Measurements from ENCODE around the gene PDLIM3. TPM values are rescaled to one million over a fixed set of nuclear protein-coding genes. Genes with fewer than 3 reads are reported as not detected.

PDLIM3 gene
- polyA plus RNA-seq, 1 donor from 2014 or later: 0.13 TPM

DNA sequence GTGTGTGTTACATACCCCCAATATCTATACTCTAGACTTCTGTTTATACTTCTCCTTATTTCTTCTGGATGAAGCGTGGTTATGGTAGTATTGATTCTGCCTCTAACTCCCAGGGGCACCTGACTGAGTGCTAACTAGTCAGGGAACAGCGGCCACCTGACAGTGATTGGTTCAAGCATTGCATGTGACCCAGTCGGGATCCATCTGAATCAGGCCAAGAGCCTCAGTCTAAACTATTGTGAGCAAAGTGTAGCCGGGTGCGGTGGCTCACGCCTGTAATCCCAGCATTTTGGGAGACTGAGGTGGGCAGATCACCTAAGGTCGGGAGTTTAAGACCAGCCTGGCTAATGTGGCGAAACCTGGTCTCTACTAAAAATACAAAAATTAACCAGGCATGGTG is 73.7 kb downstream of the PDLIM3 start:
- H3K27me3 Mint-ChIP-seq: peaks cover 11% of the 10 kb centered on the region
- H3K4me1 Mint-ChIP-seq: no peaks in the 10 kb centered on the region
- peaks cover 3% of the 10 kb centered on the region for H3K36me3 Mint-ChIP-seq
- no peak overlapping the region for H3K4me3 Mint-ChIP-seq
- no peak overlapping the region for H3K27ac Mint-ChIP-seq
- H3K9me3 Mint-ChIP-seq: no peaks in the 10 kb centered on the region

DNA sequence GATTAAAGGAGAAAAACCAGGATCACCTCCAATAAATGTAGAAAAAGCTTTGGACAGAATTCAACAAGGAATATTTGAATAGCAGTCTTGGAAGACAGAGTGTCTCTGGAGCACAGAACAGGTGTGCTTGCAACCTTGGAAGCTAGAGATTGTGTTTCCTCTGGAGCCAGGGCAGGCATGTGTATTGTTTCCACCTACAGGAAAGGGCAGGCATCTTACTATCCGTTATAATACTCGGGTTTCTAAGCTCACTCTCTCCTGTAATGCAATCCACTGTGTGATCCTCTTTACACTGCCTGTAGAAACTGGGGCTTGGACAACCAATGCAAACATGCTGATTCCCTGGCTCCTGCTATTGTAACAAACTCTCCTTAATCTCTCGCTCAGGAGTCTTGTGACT is 78.2 kb downstream of the PDLIM3 start:
- Mint-ChIP-seq H3K4me3 (no peak overlapping the region), H3K27ac (no peak overlapping the region), H3K4me1 (no peaks in the 10 kb centered on the region), H3K36me3 (peaks cover 3% of the 10 kb centered on the region), H3K9me3 (no peaks in the 10 kb centered on the region), H3K27me3 (peaks cover 12% of the 10 kb centered on the region)

DNA sequence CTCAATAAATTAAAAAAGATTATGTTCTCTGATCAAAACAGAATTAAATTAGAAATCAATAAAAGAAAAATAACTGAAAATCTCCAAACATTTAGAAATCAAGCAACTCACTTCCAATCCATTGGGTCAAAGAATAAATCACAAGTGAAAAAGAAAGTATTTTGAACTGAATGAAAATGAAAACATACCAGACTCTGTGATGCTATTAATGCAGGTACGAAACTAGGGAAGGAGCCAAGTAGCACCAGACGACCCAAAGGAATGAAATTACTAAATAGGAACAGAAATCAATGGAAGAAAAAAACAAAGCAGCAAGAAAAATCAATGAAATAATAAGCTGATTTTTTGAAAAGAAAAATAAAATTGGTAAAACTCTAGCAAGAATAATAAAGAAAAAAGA is 79.2 kb downstream of the PDLIM3 start:
- H3K4me3 Mint-ChIP-seq: no peak overlapping the region
- no peak overlapping the region for H3K27ac Mint-ChIP-seq
- H3K36me3 Mint-ChIP-seq: peaks cover 3% of the 10 kb centered on the region
- no peaks in the 10 kb centered on the region for H3K4me1 Mint-ChIP-seq
- H3K9me3 Mint-ChIP-seq: no peaks in the 10 kb centered on the region
- H3K27me3 Mint-ChIP-seq: peaks cover 10% of the 10 kb centered on the region

Other genes starting within 250 kb of the PDLIM3 start
- gene LRP2BP, start 139.6 kb downstream of the PDLIM3 start, polyA plus RNA-seq: 0.89 TPM
- gene ANKRD37, start 138.7 kb downstream of the PDLIM3 start, polyA plus RNA-seq: 16.5 TPM
- 29.2 TPM for gene UFSP2, start 109.5 kb downstream of the PDLIM3 start, polyA plus RNA-seq
- not detected for gene CCDC110, start 63.8 kb downstream of the PDLIM3 start, polyA plus RNA-seq